Thyroid gland (tissue), 4 donors: Measurements from ENCODE around the gene LHPP.

Source experiments
- CTCF ChIP-seq, 6 experiments: fragments of 200-600 bp in 3 of 6; fragments of 450-650 bp in 3 of 6; sonication (generic) in 3 of 6; IDR thresholded peaks; one replicate each; pipeline ENCODE4 v1.5.1; 2016 to 2019; ENCODE audit warnings: antibody characterized with exemption in 6 of 6, mild to moderate bottlenecking in 2 of 6, inconsistent platforms in 1 of 6, moderate library complexity in 1 of 6
- POLR2A ChIP-seq, 2 donors: fragments of 450-650 bp; IDR thresholded peaks; one replicate each; pipeline ENCODE4 v1.6.1; 2017; ENCODE audit warnings: antibody characterized with exemption in 2 of 2, mild to moderate bottlenecking in 2 of 2, moderate library complexity in 1 of 2

GRCh38 chr10:124516181-124516580 is 54.6 kb downstream of the LHPP start:
- TF ChIP-seq CTCF (IDR thresholded peaks at IDR 0.05) (no peak), POLR2A (IDR thresholded peaks at IDR 0.05) (no peak)
